ENCODE measurements around the gene GSTM1. TPM values are rescaled to one million over a fixed set of nuclear protein-coding genes. Genes with fewer than 3 reads are reported as not detected.

Gene GSTM1
- 0.21 TPM in 1 of 5 replicates, not detected in the others for total RNA-seq (2022; extraction: Qiagen RNA extraction)

GRCh38 chr1:109687641-109688499 lies at the start of gene GSTM1:
TSS of gene GSTM1 (plus strand) at chr1:109687817. CDS start at chr1:109687874, 57 bp downstream.

GRCh38 chr1:109655615-109656519 lies 31.8 kb upstream of the GSTM1 start, which contains the start of gene GSTM4:
TSS of gene GSTM4 (plus strand) at chr1:109656099. CDS start at chr1:109656390, 291 bp downstream.

GRCh38 chr1:109667452-109668122 lies 20.0 kb upstream of the GSTM1 start, which contains the start of gene GSTM2:
TSS of gene GSTM2 (plus strand) at chr1:109668057. CDS start at chr1:109668116, 59 bp downstream.

GRCh38 chr1:109711593-109712320 lies 24.1 kb downstream of the GSTM1 start, which contains the start of gene GSTM5:
TSS of gene GSTM5 (plus strand) at chr1:109712251. CDS start at chr1:109712313, 62 bp downstream.

GRCh38 chr1:109740615-109741373 lies 53.2 kb downstream of the GSTM1 start, which contains the start of gene GSTM3:
TSS of gene GSTM3 (minus strand) at chr1:109741038. CDS start at chr1:109740287, 751 bp downstream.

Other genes with a start within 250 kb of the GSTM1 start
- gene SYPL2, start 221.3 kb upstream of the GSTM1 start, total RNA-seq (2022; extraction: Qiagen RNA extraction) = 0.09 to 0.17 TPM (median 0.11 TPM) in 5 replicates
- gene ATXN7L2, start 203.9 kb upstream of the GSTM1 start, total RNA-seq (2022; extraction: Qiagen RNA extraction) = 1.4 to 2.4 TPM (median 2.1 TPM) in 5 replicates
- 3.8 to 5.1 TPM (median 4.5 TPM) in 5 replicates for gene CYB561D1, start 193.7 kb upstream of the GSTM1 start, total RNA-seq (2022; extraction: Qiagen RNA extraction)
- gene AMIGO1, start 178.1 kb upstream of the GSTM1 start, total RNA-seq (2022; extraction: Qiagen RNA extraction) = 0.99 to 1.7 TPM (median 1.4 TPM) in 5 replicates
- 0.06 TPM in 1 of 5 replicates, not detected in the others for gene GPR61, start 147.9 kb upstream of the GSTM1 start, total RNA-seq (2022; extraction: Qiagen RNA extraction)
- 5.1 to 5.8 TPM (median 5.5 TPM) in 5 replicates for gene GNAI3, start 139.2 kb upstream of the GSTM1 start, total RNA-seq (2022; extraction: Qiagen RNA extraction)
- 0.08 to 0.38 TPM (median 0.15 TPM) in 5 replicates for gene GNAT2, start 68.2 kb upstream of the GSTM1 start, total RNA-seq (2022; extraction: Qiagen RNA extraction)
- gene AMPD2, start 68.0 kb upstream of the GSTM1 start, total RNA-seq (2022; extraction: Qiagen RNA extraction) = 15.4 to 21.8 TPM (median 21.7 TPM) in 5 replicates
- gene GSTM4, start 31.7 kb upstream of the GSTM1 start, total RNA-seq (2022; extraction: Qiagen RNA extraction) = 8.3 to 10.3 TPM (median 9.3 TPM) in 5 replicates
- 2.7 to 4.8 TPM (median 3.5 TPM) in 5 replicates for gene GSTM2, start 19.8 kb upstream of the GSTM1 start, total RNA-seq (2022; extraction: Qiagen RNA extraction)
- not detected in 5 replicates for gene GSTM5, start 24.4 kb downstream of the GSTM1 start, total RNA-seq (2022; extraction: Qiagen RNA extraction)
- gene GSTM3, start 53.2 kb downstream of the GSTM1 start, total RNA-seq (2022; extraction: Qiagen RNA extraction) = 18.5 to 26.7 TPM (median 21.2 TPM) in 5 replicates
- 0.43 to 0.67 TPM (median 0.56 TPM) in 5 replicates for gene EPS8L3, start 76.1 kb downstream of the GSTM1 start, total RNA-seq (2022; extraction: Qiagen RNA extraction)
- gene CSF1, start 223.0 kb downstream of the GSTM1 start, total RNA-seq (2022; extraction: Qiagen RNA extraction) = 12.5 to 17.2 TPM (median 16.2 TPM) in 5 replicates